NCI-H187 (cell line): Measurements from ENCODE around the gene GHDC.
"Not testable (repeated sequence)": the region's sequence is repeated elsewhere in the genome, so short reads cannot be mapped to it uniquely, and the experiment has no call there.

Source experiments
- DNase-seq, 2 experiments: peaks; one replicate each; lab custom pipeline; 2025; lab: John Stamatoyannopoulos, UW

The GHDC gene

DNA sequence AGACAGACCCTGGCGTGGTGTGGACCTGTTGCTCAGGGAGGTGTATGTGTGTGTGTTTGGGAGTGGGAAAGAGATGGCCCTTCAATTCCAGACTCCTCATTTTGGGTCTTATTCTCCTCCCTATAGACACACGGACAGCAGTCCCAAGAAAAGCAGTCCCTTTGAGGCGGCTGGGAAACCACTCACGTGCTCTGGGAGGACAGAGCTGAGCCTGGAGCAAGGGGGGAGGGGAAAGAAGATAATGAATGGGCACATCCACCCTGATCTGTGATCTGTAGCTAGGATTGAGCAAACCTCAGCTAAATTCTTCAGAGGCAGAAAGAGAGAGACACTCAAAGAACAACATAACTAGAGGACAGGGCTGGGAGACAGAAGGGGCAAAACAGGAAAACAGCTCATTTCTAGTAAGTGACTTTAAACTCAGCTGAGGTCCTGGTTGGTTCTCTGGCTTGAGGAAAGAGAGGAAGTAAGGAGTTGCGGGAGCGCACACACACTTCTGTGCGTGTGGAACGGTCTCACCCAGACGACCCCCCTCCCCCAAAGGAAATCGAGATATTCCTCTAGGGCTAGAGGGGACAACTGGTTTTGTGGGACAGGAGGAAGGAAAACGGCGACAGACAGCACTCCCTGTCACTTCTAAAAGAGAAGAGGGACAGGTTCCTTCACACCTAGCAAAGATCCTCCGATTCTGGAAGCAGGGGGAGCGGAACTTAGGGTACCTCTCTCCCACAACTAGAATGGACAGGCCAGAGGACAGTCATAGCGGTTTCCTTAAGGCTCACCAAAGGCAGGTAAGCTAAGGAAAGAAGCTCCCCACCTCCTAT is 40.2 kb downstream of the GHDC start:
- DNase-seq = no peak

DNA sequence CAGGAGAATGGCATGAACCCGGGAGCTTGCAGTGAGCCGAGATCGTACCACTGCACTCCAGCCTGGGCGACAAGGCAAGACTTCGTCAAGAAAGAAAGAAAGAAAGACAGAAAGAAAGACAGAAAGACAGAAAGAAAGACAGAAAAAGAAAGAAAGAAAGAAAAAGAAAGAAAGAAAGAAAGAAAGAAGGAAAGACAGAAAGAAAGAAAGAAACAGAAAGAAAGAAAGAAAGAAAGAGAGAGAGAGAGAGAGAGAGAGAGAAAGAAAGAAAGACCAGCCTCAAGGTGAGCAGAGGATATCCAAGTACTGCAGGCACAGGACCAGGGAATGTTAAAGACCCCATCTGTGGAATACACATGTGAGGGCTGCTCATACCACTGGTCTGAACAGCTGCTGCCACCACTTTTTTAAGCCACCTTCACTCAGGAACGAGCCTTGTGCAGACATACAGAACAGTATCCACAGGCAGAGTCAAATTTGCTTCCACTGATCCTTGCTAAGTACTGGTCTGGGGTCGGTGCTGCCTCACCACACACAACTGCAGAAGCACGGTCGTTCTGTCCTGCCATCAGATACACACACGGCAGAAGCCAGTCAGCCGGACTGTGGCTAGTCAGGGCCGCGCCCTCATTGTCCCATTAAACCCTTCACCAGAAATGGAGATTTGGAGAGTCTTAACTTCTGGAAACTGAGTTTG is 47.2 kb downstream of the GHDC start:
- DNase-seq = no peak

DNA sequence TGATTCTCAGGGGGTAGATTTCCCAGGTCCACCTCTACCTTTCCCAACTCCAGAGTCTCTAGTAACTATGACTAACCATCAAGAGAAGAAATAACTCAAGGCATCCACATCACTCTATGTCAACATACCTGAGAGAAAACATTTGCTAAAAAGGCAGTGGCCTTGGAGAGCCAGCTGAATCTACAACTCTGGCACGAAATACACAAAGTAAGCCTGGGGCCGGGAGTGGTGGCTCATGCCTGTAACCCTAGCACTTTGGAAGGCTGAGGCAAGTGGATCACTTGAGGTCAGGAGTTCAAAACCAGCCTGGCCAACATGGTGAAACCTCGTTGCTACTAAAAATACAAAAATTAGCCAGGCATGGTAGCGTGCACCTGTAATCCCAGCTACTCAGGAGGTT is 51.2 kb downstream of the GHDC start:
- DNase-seq = not testable (repeated sequence)

DNA sequence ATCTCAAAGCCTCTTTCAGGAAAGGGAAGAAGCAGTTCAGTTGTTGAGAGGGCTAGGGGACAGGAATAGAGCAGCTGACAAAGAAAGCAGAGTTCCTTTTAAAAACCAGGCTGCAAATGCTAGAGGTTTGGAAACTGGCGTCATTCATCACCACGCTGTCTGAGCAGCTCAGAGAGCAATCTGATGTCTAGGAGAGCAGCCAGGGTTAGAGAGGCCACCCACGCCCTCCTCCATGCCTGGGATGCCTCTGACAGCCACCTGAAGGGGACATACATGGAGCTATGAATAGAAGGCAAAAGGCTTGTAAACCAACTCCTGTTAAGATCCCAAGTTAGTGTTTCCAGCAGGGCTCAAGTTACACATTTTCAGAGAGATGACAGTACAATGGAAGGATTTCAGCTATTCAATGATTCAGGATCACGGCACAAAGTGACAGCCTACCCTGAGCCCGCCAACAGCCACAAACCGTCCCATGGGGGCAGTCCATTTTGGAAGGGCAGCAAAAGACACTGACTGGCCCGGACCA is 51.9 kb downstream of the GHDC start:
- no peak for DNase-seq

DNA sequence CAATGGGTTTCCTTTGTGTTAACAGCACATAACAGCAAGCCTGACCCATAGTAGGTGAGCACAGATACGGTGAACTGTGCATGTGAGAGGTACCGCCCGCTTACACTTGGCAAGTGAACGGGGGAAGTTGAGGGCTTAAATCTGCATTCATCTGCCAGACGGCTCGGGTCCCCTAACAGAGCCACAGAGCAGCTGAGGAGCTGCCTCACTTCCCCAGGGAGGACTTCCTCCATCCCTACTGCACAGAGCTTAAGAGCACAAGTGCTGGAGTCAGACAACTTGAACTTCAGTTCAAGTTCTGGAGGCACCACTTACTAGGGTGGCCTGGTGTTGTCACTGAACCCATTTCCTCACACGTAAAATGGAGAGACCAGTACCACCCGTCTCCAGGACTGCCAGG is 52.9 kb downstream of the GHDC start:
- no peak for DNase-seq

DNA sequence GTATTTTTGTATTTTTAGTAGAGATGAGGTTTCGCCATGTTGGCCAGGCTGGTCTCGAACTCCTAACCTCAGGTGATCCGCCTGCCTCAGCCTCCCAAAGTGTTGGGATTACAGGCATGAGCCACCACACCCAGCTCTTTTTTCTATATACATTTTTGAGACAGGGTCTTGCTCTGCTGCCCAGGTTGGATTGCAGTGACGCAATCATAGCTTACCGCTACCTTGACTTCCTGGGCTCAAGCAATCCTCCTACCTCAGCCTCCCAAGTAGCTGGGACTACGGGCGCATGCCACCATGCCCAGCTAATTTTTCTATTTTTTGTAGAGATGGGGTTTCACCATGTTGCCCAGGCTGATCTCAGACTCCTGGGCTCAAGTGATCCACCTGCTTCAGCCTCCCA is 53.6 kb downstream of the GHDC start:
- DNase-seq = not testable (repeated sequence)
